GM19239 (cell line): ENCODE measurements around the gene FXN.

Experiments used
- DNase-seq: peaks from one replicate; pipeline ENCODE4 v3.0.0; 2011; ENCODE audit warnings: low spot score; ENCODE audit not compliant: insufficient read length
- FAIRE-seq: peaks from 2 replicates; lab custom pipeline; 2011; peaks lifted over from hg19 to GRCh38; lab: Jason Lieb, UNC

FXN gene

GRCh38 chr9:69060766-69061165 lies 25.2 kb downstream of the FXN start:
- FAIRE-seq (no peak), DNase-seq (no peak)

- DNase-seq (no peak), FAIRE-seq (no peak)
These were observed 26.6 kb downstream of the FXN start for GRCh38 chr9:69062195-69062594.

GRCh38 chr9:69063839-69064238 lies 28.3 kb downstream of the FXN start:
- no peak for DNase-seq
- FAIRE-seq, result no peak

GRCh38 chr9:69065660-69066059 lies 30.1 kb downstream of the FXN start:
- DNase-seq (no peak), FAIRE-seq (no peak)

GRCh38 chr9:69066955-69067354 lies 31.4 kb downstream of the FXN start:
- DNase-seq (no peak), FAIRE-seq (no peak)

- FAIRE-seq (no peak), DNase-seq (no peak)
These were observed 34.6 kb downstream of the FXN start for GRCh38 chr9:69070201-69070600.

GRCh38 chr9:69071059-69071458 lies 35.5 kb downstream of the FXN start:
- DNase-seq, result no peak
- no peak for FAIRE-seq

GRCh38 chr9:69073103-69073502 lies 37.6 kb downstream of the FXN start:
- DNase-seq (no peak), FAIRE-seq (no peak)

- FAIRE-seq (no peak), DNase-seq (no peak)
These were observed 39.2 kb downstream of the FXN start for GRCh38 chr9:69074801-69075200.

- no peak for DNase-seq
These were observed 41.0 kb downstream of the FXN start for GRCh38 chr9:69076550-69076949.

GRCh38 chr9:69078069-69078468 lies 42.5 kb downstream of the FXN start:
- DNase-seq (no peak), FAIRE-seq (no peak)

More at GRCh38 chr9:69076550-69076949, 41.0 kb downstream of the FXN start:
- FAIRE-seq, result no peak

- DNase-seq (no peak), FAIRE-seq (no peak)
These were observed 43.0 kb downstream of the FXN start for GRCh38 chr9:69078581-69078980.

- no peak for FAIRE-seq
These were observed 43.6 kb downstream of the FXN start for GRCh38 chr9:69079186-69079585.

GRCh38 chr9:69081261-69081660 lies 45.7 kb downstream of the FXN start:
- no peak for DNase-seq
- FAIRE-seq, result no peak

More at GRCh38 chr9:69079186-69079585, 43.6 kb downstream of the FXN start:
- no peak for DNase-seq

GRCh38 chr9:69083321-69083720 lies 47.8 kb downstream of the FXN start:
- FAIRE-seq (no peak), DNase-seq (no peak)

GRCh38 chr9:69085569-69086283 lies 50.2 kb downstream of the FXN start:
- DNase-seq (no peak), FAIRE-seq (no peak)

- DNase-seq (no peak), FAIRE-seq (no peak)
These were observed 50.8 kb downstream of the FXN start for GRCh38 chr9:69086312-69086711.

- no peak for DNase-seq
- FAIRE-seq, result no peak
These were observed 51.2 kb downstream of the FXN start for GRCh38 chr9:69086769-69087168.

GRCh38 chr9:69089082-69089481 lies 53.5 kb downstream of the FXN start:
- FAIRE-seq (no peak), DNase-seq (no peak)

- DNase-seq, result no peak
- no peak for FAIRE-seq
These were observed 53.9 kb downstream of the FXN start for GRCh38 chr9:69089491-69089890.

- FAIRE-seq (no peak), DNase-seq (no peak)
These were observed 54.7 kb downstream of the FXN start for GRCh38 chr9:69090140-69090750.

GRCh38 chr9:69090946-69091345 lies 55.4 kb downstream of the FXN start:
- no peak for DNase-seq
- FAIRE-seq, result no peak
